RPMI7951 (cell line): ENCODE measurements around the gene MYBPC2. TPM values are rescaled to one million over a fixed set of nuclear protein-coding genes. Genes with fewer than 3 reads are reported as not detected.

Source experiments
- DNase-seq: peaks from one replicate; pipeline ENCODE4 v3.0.0-alpha.2; 2012; ENCODE audit warnings: low read depth
- total RNA-seq: library from RNA; depleted of rRNA; stranded (reverse); fragments of >200 nt; shearing (Covaris generic); gene quantifications from 2 replicates; pipeline ENCODE4 v1.2.3, GENCODE V29; 2014; rRNA removed

Gene MYBPC2
- total RNA-seq, 1 experiment from 2014 or later, result not detected

DNA sequence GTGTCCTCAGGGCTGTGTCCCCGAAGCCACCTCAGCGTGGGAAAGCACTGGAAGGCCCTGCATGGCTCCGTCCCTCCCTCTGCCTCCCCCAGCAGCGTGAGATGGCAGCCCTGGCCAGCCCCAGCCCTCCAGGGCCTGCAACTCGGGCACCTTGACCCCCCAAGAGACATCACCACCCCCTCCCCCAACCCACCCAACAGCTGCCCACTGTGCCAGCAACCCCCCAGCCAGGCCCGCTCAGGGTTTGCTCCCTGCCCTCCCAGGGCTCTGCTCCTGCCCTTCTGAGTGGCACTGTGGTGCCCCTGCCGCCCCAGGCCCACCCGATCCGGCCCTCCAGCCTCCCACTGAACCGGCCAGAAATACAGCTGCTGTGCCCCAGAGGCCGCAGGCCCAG lies 82.5 kb downstream of the MYBPC2 start:
- no peak for DNase-seq

Other genes with a start within 250 kb of the MYBPC2 start
- gene MYH14, start 229.3 kb upstream of the MYBPC2 start, total RNA-seq, result under 0.01 and 0.39 TPM in 2 replicates
- gene KCNC3, start 103.5 kb upstream of the MYBPC2 start, total RNA-seq, result 0.12 TPM in 1 of 2 replicates, not detected in the other
- gene NAPSA, start 67.3 kb upstream of the MYBPC2 start, total RNA-seq, result under 0.01 TPM in 1 of 2 replicates, not detected in the other
- 92.0 and 102 TPM in 2 replicates for gene NR1H2, start 56.4 kb upstream of the MYBPC2 start, total RNA-seq
- gene POLD1, start 48.5 kb upstream of the MYBPC2 start, total RNA-seq, result 38.6 and 42.7 TPM in 2 replicates
- gene SPIB, start 14.0 kb upstream of the MYBPC2 start, total RNA-seq, result not detected in 2 replicates
- 36.9 and 75.3 TPM in 2 replicates for gene EMC10, start 43.6 kb downstream of the MYBPC2 start, total RNA-seq
- gene GARIN5A, start 44.0 kb downstream of the MYBPC2 start, total RNA-seq, result 1.3 TPM in 1 of 2 replicates, not detected in the other
- 39.0 and 53.5 TPM in 2 replicates for gene JOSD2, start 78.3 kb downstream of the MYBPC2 start, total RNA-seq
- not detected in 2 replicates for gene ASPDH, start 81.0 kb downstream of the MYBPC2 start, total RNA-seq
- not detected in 2 replicates for gene LRRC4B, start 135.5 kb downstream of the MYBPC2 start, total RNA-seq
- not detected in 2 replicates for gene SYT3, start 207.0 kb downstream of the MYBPC2 start, total RNA-seq
- not detected in 2 replicates for gene C19orf81, start 216.6 kb downstream of the MYBPC2 start, total RNA-seq